ENCODE data around the gene RHOA. TPM values are rescaled to one million over a fixed set of nuclear protein-coding genes. Genes with fewer than 3 reads are reported as not detected.
A peak's percentile ranks its signal among the peaks of the same experiment; 100 is the strongest.

Gene RHOA
- polyA plus RNA-seq, 2 of the 4 experiments (the other 2 are of a cell fraction): 332 to 549 TPM

DNA sequence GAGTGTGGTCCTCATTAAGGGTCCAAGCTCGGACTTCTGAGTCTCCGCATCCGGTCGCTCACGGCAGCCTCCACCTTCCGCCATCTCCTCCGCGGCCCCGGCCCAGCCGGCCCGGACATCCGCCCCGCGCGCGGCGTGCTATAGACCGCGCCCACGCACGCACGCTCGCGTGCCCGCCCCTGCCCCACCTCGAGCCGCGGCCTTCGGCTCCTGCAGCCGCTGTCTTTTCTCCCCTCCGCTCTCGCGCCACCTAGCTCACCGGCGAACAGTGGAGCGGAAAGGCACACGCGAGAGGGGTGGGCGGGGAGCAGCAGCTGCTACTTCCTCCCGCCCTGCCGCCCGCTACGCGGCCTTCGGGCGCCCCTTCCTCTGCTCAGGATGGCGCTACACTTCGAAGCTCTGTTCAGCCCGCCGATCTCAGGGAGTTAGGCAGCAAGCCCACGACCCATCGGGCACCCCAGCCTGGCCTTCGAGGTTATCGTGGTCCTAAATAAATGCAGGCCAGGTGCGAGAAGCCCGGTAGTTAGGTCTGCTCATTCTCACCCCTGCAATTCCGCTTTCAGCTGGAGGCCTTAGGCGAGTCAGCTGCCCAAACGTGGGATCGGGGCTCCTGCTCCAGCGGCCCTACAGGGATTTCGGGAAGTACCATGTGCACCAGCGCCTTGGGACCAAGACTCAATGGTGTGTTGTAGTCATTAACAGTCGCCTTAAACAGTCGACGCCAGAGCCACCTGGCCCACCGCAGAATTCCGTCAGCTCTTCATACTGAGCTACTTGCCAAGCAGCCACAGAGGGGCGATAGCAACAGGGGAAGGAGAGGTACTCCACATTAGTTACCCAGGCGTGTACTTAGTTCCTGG lies 71.6 kb downstream of the RHOA start, which contains the start of gene USP4 (continued):
- 0 out of 2 replicates have a peak, but pooled peaks have one; percentile 15 for TF ChIP-seq NPAS2 (CRISPR knock-in tag; IDR thresholded peaks at IDR 0.05; ENCODE audit: borderline replicate concordance)
- TF ChIP-seq BHLHE40 (IDR thresholded peaks at IDR 0.05; ENCODE audit: low read depth, low read length): no peak
- peak; percentile 71; the same call in 1 of the 2 replicates for TF ChIP-seq RNF2 (IDR thresholded peaks at IDR 0.05; ENCODE audit: borderline replicate concordance, low read depth)
- TF ChIP-seq TP53 (CRISPR knock-in tag; IDR thresholded peaks at IDR 0.05): no peak

GRCh38 chr3:49339581-49339940 lies 72.2 kb downstream of the RHOA start:
- peak overlapping the region; percentile 81 for H3K4me3 ChIP-seq
- POLR2A ChIA-PET: interaction anchor here (0.9 to 2.3 kb wide), 8 partner anchors 12 to 219 kb away, joined by 3 to 14 read pairs (median 4); partner anchors contain the start of genes DAG1, GPX1, RHOA and TCTA
- FAIRE-seq: no peak
- peak overlapping the region; percentile 90 to 92 for H3K27ac ChIP-seq
- TF ChIP-seq FOSL2 (IDR thresholded peaks at IDR 0.05): no peak
- TF ChIP-seq FOSL2 (CRISPR knock-in tag; IDR thresholded peaks at IDR 0.05): no peak
- TF ChIP-seq MYC (IDR thresholded peaks at IDR 0.05; ENCODE audit: borderline replicate concordance, low read length): no peak
- TF ChIP-seq FOSB (CRISPR knock-in tag; IDR thresholded peaks at IDR 0.05): no peak
- no peak for TF ChIP-seq CHD2 (IDR thresholded peaks at IDR 0.05; ENCODE audit: low read length, partially characterized antibody)
- no peak for TF ChIP-seq NR3C1 (IDR thresholded peaks at IDR 0.05)
- no peak for TF ChIP-seq FOXS1 (CRISPR knock-in tag; IDR thresholded peaks at IDR 0.05)
- TF ChIP-seq SMC3 (IDR thresholded peaks at IDR 0.05): no peak
- TF ChIP-seq PBX3 (IDR thresholded peaks at IDR 0.05): no peak
- TF ChIP-seq RNF2 (IDR thresholded peaks at IDR 0.05; ENCODE audit: borderline replicate concordance, low read depth): no peak
- no peak for TF ChIP-seq KDM1A (IDR thresholded peaks at IDR 0.05; ENCODE audit: low read depth)
- no peak for TF ChIP-seq CBX8 (IDR thresholded peaks at IDR 0.05)
- TF ChIP-seq, protein P1, sequence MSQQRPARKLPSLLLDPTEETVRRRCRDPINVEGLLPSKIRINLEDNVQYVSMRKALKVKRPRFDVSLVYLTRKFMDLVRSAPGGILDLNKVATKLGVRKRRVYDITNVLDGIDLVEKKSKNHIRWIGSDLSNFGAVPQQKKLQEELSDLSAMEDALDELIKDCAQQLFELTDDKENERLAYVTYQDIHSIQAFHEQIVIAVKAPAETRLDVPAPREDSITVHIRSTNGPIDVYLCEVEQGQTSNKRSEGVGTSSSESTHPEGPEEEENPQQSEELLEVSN (IDR thresholded peaks at IDR 0.05; ENCODE audit: borderline replicate concordance, low read depth): no peak
- TF ChIP-seq HDAC2 (IDR thresholded peaks at IDR 0.05): no peak
- CTCF ChIA-PET: interaction anchor here (0.5 to 2.2 kb wide), 20 partner anchors 10 to 170 kb away, joined by 3 to 13 read pairs (median 4); partner anchors contain the start of genes GPX1, KLHDC8B and NICN1
- H3K4me1 ChIP-seq: peaks cover 14% of the 10 kb centered on the region; the same call in 2 of the 3 replicates
- WGBS (ENCODE audit: missing lambda C conversion rate): 0% methylated on average over 2 of the region's 17 CpGs
- H3K4me2 ChIP-seq: peak overlapping the region; percentile 85
- ATAC-seq: peak; percentile 71; a peak in 5 of 6 replicates
- no peaks in the 10 kb centered on the region for H3K9me3 ChIP-seq
- peak in 1 of 2 experiments; percentile 22 for DNase-seq (ENCODE audit: low read depth in 1 of 2, low spot score in 1 of 2)

DNA sequence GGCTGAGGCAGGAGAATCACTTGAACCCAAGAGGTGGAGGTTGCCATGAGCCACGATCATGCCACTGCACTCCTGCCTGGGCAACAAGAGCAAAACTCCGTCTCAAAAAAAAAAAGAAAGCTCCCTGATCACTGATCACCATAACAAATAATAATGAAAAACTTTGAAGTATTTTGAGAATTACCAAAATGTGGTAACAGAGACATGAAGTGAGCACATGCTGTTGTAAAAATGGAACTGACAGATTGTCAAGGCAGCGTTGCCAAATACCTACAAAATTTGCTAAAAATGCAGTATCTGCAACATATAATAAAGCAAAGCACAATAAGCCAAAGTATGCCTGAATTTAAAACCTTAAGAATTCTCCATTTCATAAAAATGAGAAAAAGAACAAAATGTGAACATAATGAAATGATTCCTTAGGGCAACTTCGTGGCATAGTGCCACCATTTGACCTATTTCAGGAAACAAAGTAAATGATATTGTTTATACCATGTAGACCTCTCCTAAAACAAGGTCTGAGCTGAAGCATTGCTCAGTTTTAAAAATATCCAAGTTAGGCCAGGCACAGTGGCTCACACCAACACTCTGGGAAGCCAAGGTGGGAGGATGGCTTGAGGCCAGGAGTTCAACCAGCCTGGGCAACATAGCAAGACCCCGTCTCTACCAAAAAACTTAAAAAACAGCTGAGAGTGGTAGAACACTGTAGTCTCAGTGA lies 77.7 kb downstream of the RHOA start:
- no peaks in the 10 kb centered on the region for H3K9me3 ChIP-seq
- no peak overlapping the region for H3K27ac ChIP-seq
- H3K4me1 ChIP-seq: peaks cover 7% of the 10 kb centered on the region; the same call in 2 of the 3 replicates
- FAIRE-seq: no peak
- CTCF ChIA-PET: interaction anchor here (0.8 kb wide), 1 partner anchor 163 kb away, joined by 5 read pairs; the partner anchor contains the start of gene KLHDC8B
- no peak overlapping the region for H3K4me3 ChIP-seq
- DNase-seq (ENCODE audit: low read depth in 1 of 2, low spot score in 1 of 2): no peak
- ATAC-seq: no peak
- POLR2A ChIA-PET: interaction anchor here (0.6 kb wide), 1 partner anchor 83 kb away, joined by 3 read pairs; no protein-coding TSS in a partner anchor
- no peak for TF ChIP-seq SMC3 (IDR thresholded peaks at IDR 0.05)
- TF ChIP-seq FOSL2 (IDR thresholded peaks at IDR 0.05): no peak
- TF ChIP-seq FOSL2 (CRISPR knock-in tag; IDR thresholded peaks at IDR 0.05): no peak
- TF ChIP-seq PBX3 (IDR thresholded peaks at IDR 0.05): no peak
- TF ChIP-seq, protein P2, sequence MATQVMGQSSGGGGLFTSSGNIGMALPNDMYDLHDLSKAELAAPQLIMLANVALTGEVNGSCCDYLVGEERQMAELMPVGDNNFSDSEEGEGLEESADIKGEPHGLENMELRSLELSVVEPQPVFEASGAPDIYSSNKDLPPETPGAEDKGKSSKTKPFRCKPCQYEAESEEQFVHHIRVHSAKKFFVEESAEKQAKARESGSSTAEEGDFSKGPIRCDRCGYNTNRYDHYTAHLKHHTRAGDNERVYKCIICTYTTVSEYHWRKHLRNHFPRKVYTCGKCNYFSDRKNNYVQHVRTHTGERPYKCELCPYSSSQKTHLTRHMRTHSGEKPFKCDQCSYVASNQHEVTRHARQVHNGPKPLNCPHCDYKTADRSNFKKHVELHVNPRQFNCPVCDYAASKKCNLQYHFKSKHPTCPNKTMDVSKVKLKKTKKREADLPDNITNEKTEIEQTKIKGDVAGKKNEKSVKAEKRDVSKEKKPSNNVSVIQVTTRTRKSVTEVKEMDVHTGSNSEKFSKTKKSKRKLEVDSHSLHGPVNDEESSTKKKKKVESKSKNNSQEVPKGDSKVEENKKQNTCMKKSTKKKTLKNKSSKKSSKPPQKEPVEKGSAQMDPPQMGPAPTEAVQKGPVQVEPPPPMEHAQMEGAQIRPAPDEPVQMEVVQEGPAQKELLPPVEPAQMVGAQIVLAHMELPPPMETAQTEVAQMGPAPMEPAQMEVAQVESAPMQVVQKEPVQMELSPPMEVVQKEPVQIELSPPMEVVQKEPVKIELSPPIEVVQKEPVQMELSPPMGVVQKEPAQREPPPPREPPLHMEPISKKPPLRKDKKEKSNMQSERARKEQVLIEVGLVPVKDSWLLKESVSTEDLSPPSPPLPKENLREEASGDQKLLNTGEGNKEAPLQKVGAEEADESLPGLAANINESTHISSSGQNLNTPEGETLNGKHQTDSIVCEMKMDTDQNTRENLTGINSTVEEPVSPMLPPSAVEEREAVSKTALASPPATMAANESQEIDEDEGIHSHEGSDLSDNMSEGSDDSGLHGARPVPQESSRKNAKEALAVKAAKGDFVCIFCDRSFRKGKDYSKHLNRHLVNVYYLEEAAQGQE (IDR thresholded peaks at IDR 0.05): no peak
- 92% methylated on average over 5 of the region's 5 CpGs for WGBS (ENCODE audit: missing lambda C conversion rate)
- no peak overlapping the region for H3K4me2 ChIP-seq
